OCI-LY3 (cell line): ENCODE measurements around the gene AGBL1.

ENCODE experiments used
- H2AFZ ChIP-seq: fragments of 200-600, 300-600 bp; shearing (Covaris generic); 2 replicates; pipeline ENCODE4 v1.6.0; 2014; ENCODE audit warnings: antibody characterized with exemption, low read depth, low read length
- H3K27ac ChIP-seq: fragments of 200-600, 300-600 bp; sonication (generic); 2 replicates; pipeline ENCODE4 v1.5.1; 2014; ENCODE audit warnings: mild to moderate bottlenecking, low read length, moderate library complexity, mixed read lengths
- H3K27me3 ChIP-seq: fragments of 200-600, 300-600 bp; sonication (generic); 2 replicates; pipeline ENCODE4 v1.6.1; 2014; ENCODE audit warnings: low read depth, low read length, mixed read lengths
- H3K36me3 ChIP-seq: fragments of 200-600, 300-600 bp; sonication (generic); replicated peaks from 2 replicates; pipeline ENCODE3; 2014; ENCODE audit warnings: low read depth, low read length, mixed read lengths
- H3K4me1 ChIP-seq: fragments of 300-600, 200-600 bp; sonication (generic); 2 replicates; pipeline ENCODE4 v1.6.1; 2014; ENCODE audit warnings: low read length, mixed read lengths
- H3K4me2 ChIP-seq: fragments of 200-600, 300-600 bp; sonication (generic); 2 replicates; pipeline ENCODE4 v1.6.1; 2014; ENCODE audit warnings: low read length, mixed read lengths
- H3K4me3 ChIP-seq: fragments of 300-600, 200-600 bp; sonication (generic); 2 replicates; pipeline ENCODE4 v1.5.1; 2014; ENCODE audit warnings: antibody characterized with exemption, mild to moderate bottlenecking, low read length, moderate library complexity
- H3K79me2 ChIP-seq: fragments of 300-600, 200-600 bp; shearing (Covaris generic); 2 replicates; pipeline ENCODE4 v1.6.1; 2014; ENCODE audit warnings: mild to moderate bottlenecking, low read length, mixed read lengths
- H3K9ac ChIP-seq: fragments of 300-600, 200-600 bp; shearing (Covaris generic); 2 replicates; pipeline ENCODE4 v1.6.0; 2014; ENCODE audit warnings: mild to moderate bottlenecking, low read length, moderate library complexity
- H3K9me3 ChIP-seq: fragments of 200-600, 300-600 bp; shearing (Covaris generic); 2 replicates; pipeline ENCODE4 v1.6.1; 2014; ENCODE audit warnings: low read length, mixed read lengths; ENCODE audit not compliant: insufficient read depth
- H4K20me1 ChIP-seq: fragments of 200-600, 300-600 bp; sonication (generic); 2 replicates; pipeline ENCODE4 v1.6.1; 2016; ENCODE audit warnings: low read length, mixed read lengths; ENCODE audit not compliant: insufficient read depth
- EZH2phosphoT487 ChIP-seq: fragments of 200-600 bp; shearing (Covaris generic); IDR thresholded peaks from 2 replicates; pipeline ENCODE4 v1.6.1; 2018; ENCODE audit warnings: antibody characterized with exemption, mixed run types, low read depth
- TF ChIP-seq, protein P1 (sequence below): fragments of 200-600, 300-600 bp; sonication (generic); IDR thresholded peaks from 2 replicates; pipeline ENCODE4 v1.5.1; 2014; ENCODE audit warnings: antibody characterized with exemption, low read length, low read depth

AGBL1 gene

DNA sequence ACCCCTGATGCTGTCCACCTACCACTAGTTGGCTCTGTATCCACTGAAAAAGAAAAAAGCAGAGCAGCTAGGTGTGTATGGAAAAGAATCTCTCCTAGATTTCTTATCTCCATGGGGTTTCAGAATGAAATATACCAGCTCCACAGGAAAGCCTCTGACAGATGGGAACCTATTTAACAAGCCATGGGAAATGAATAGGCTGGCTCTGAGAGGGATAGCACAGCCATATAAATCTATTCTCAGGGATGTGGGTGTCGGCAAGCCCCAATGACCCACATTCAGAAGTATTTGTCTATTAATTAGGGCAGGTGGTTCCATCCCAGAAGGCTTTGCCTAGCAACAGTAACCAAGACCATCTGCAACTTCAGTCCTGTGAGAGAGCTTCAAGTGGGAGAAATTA, 694.1 kb downstream of the AGBL1 start:
- H3K4me2 ChIP-seq = no peak overlapping the region
- no peak for TF ChIP-seq EZH2phosphoT487
- TF ChIP-seq, protein P1, sequence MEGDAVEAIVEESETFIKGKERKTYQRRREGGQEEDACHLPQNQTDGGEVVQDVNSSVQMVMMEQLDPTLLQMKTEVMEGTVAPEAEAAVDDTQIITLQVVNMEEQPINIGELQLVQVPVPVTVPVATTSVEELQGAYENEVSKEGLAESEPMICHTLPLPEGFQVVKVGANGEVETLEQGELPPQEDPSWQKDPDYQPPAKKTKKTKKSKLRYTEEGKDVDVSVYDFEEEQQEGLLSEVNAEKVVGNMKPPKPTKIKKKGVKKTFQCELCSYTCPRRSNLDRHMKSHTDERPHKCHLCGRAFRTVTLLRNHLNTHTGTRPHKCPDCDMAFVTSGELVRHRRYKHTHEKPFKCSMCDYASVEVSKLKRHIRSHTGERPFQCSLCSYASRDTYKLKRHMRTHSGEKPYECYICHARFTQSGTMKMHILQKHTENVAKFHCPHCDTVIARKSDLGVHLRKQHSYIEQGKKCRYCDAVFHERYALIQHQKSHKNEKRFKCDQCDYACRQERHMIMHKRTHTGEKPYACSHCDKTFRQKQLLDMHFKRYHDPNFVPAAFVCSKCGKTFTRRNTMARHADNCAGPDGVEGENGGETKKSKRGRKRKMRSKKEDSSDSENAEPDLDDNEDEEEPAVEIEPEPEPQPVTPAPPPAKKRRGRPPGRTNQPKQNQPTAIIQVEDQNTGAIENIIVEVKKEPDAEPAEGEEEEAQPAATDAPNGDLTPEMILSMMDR = no peak
- H2AFZ ChIP-seq = no peak overlapping the region
- no peaks in the 10 kb centered on the region for H3K36me3 ChIP-seq
- no peaks in the 10 kb centered on the region for H4K20me1 ChIP-seq
- no peak overlapping the region for H3K4me3 ChIP-seq
- no peaks in the 10 kb centered on the region for H3K27me3 ChIP-seq
- no peaks in the 10 kb centered on the region for H3K79me2 ChIP-seq
- H3K4me1 ChIP-seq = no peaks in the 10 kb centered on the region
- no peak overlapping the region for H3K9ac ChIP-seq
- H3K9me3 ChIP-seq = no peaks in the 10 kb centered on the region
- no peak overlapping the region for H3K27ac ChIP-seq

DNA sequence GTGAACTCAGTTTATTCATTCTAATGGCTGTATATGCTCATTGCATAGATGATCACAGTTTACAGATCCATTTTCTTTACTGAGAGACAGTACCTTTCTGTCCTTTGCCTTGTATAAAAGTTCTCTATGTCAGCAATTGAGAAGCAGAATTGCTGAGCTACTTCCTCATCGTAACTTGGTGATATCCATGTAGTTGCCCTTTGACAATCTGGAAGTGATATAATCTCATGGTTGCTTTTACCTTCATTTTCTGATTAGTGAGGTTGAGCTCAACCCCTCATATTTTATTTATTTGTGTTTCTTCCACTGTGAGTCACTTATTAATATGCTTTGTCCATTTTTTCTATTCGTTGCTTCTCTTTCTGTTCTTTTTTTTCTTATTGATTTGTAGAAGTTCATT, 696.5 kb downstream of the AGBL1 start:
- H3K27ac ChIP-seq = no peak overlapping the region
- H3K9me3 ChIP-seq = no peaks in the 10 kb centered on the region
- H3K36me3 ChIP-seq = no peaks in the 10 kb centered on the region
- H3K79me2 ChIP-seq = no peaks in the 10 kb centered on the region
- no peaks in the 10 kb centered on the region for H3K27me3 ChIP-seq
- no peak overlapping the region for H3K4me3 ChIP-seq
- H3K9ac ChIP-seq = no peak overlapping the region
- no peaks in the 10 kb centered on the region for H4K20me1 ChIP-seq
- H3K4me1 ChIP-seq = no peaks in the 10 kb centered on the region
- no peak overlapping the region for H3K4me2 ChIP-seq
- H2AFZ ChIP-seq = no peak overlapping the region
- no peak for TF ChIP-seq EZH2phosphoT487
- TF ChIP-seq, protein P1 = no peak

DNA sequence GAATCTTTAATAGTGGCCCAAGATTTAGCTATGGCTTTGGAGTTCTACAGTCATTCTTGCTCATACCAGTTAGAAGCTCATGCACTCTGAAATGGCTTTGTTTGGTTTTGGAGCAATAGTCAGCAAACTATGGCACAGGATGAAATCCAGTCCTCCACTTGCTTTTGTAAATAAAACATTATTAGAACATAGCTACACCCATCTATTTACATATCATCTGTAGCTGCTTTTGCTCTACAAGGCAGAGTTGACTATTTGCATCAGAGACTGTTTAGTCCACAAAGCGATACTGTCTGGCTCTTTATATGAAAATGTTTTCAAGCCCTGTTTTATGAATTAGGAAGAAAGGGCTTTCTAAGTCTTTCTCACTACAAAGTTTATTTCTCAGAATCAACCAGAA, 716.9 kb downstream of the AGBL1 start:
- H3K4me2 ChIP-seq = no peak overlapping the region
- H3K79me2 ChIP-seq = no peaks in the 10 kb centered on the region
- no peak overlapping the region for H2AFZ ChIP-seq
- no peaks in the 10 kb centered on the region for H3K36me3 ChIP-seq
- H3K27ac ChIP-seq = no peak overlapping the region
- no peak overlapping the region for H3K4me3 ChIP-seq
- H3K4me1 ChIP-seq = no peaks in the 10 kb centered on the region
- no peaks in the 10 kb centered on the region for H4K20me1 ChIP-seq
- no peaks in the 10 kb centered on the region for H3K9me3 ChIP-seq
- H3K27me3 ChIP-seq = no peaks in the 10 kb centered on the region
- H3K9ac ChIP-seq = no peak overlapping the region
- TF ChIP-seq, protein P1 = no peak
- no peak for TF ChIP-seq EZH2phosphoT487

DNA sequence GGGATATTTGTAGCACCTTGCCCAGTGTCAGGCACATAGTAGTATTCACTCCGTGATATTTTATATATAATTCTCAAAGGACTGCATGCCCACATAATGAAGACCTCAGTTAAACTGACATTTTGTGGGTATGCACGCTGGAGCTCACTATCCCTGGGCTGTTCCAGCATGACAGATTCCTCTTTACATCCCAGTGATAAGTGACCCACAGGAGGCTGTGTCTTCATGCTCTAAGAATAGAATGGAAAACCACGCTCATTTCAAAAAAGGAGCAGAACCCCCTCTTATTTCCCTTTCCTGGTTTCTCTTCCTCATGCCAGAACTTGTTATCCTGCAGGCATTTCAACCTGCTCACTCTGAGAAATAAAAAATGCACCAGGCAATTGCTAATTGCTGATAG, 717.5 kb downstream of the AGBL1 start:
- Histone ChIP-seq H3K4me2 (no peak overlapping the region), H3K79me2 (no peaks in the 10 kb centered on the region), H3K9ac (no peak overlapping the region), H2AFZ (no peak overlapping the region), H3K4me3 (no peak overlapping the region), H3K4me1 (no peaks in the 10 kb centered on the region), H3K27ac (no peak overlapping the region), H4K20me1 (no peaks in the 10 kb centered on the region), H3K27me3 (no peaks in the 10 kb centered on the region), H3K9me3 (no peaks in the 10 kb centered on the region), H3K36me3 (no peaks in the 10 kb centered on the region)
- TF ChIP-seq, protein P1 = no peak
- TF ChIP-seq EZH2phosphoT487 = no peak
